ENCODE results near the gene AHNAK.

DNA sequence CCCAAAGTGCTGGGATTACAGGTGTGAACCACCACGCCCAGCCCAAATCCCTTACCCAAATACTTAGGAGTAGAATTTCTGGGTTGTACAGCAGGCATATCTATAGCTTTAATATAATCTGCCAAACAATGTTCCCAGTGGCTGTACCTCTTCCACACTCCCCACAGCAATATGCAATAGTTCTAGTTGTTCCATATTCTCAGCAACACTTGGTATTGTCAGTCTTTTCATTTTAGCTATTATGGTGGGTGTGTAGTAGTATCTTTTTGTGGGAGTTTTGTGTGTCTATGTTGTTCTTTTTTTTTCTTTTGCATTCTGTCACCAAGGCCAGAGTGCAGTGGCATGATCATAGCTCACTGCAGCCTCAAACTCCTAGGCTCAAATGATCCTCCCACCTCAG lies 109.0 kb downstream of the AHNAK start:
- no peak for TF ChIP-seq EP300 (IDR thresholded peaks at IDR 0.05)
- TF ChIP-seq, protein P1, sequence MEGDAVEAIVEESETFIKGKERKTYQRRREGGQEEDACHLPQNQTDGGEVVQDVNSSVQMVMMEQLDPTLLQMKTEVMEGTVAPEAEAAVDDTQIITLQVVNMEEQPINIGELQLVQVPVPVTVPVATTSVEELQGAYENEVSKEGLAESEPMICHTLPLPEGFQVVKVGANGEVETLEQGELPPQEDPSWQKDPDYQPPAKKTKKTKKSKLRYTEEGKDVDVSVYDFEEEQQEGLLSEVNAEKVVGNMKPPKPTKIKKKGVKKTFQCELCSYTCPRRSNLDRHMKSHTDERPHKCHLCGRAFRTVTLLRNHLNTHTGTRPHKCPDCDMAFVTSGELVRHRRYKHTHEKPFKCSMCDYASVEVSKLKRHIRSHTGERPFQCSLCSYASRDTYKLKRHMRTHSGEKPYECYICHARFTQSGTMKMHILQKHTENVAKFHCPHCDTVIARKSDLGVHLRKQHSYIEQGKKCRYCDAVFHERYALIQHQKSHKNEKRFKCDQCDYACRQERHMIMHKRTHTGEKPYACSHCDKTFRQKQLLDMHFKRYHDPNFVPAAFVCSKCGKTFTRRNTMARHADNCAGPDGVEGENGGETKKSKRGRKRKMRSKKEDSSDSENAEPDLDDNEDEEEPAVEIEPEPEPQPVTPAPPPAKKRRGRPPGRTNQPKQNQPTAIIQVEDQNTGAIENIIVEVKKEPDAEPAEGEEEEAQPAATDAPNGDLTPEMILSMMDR (IDR thresholded peaks at IDR 0.05) = no peak

Data from stomach (tissue), 4 donors.